Stimulated activated CD4-positive, alpha-beta T cell treated with anti-CD3 and anti-CD28 coated beads, Interleukin-2, amount 100 ng/mL, for 48 hours (primary cell): ENCODE data around the gene TIMM8B.
"Not testable (repeated sequence)": the region's sequence is repeated elsewhere in the genome, so short reads cannot be mapped to it uniquely, and the experiment has no call there.

Experiments used
- DNase-seq, 2 donors: peaks; one replicate each; pipeline ENCODE4 v3.0.0-alpha.2; 2020

The TIMM8B gene, protein sequence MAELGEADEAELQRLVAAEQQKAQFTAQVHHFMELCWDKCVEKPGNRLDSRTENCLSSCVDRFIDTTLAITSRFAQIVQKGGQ

GRCh38 chr11:112086422-112087191, at the start of gene TIMM8B, which contains the start of gene SDHD:
TSS of gene TIMM8B (minus strand) at chr11:112086756. CDS start at chr11:112086723, 33 bp downstream.
TSS of gene SDHD (plus strand) at chr11:112086873. CDS start at chr11:112086908, 35 bp downstream.
- peak; percentile 92 to 93 for DNase-seq

- no peak for DNase-seq
Observed at GRCh38 chr11:112134473-112134872, 47.9 kb upstream of the TIMM8B start.

DNA sequence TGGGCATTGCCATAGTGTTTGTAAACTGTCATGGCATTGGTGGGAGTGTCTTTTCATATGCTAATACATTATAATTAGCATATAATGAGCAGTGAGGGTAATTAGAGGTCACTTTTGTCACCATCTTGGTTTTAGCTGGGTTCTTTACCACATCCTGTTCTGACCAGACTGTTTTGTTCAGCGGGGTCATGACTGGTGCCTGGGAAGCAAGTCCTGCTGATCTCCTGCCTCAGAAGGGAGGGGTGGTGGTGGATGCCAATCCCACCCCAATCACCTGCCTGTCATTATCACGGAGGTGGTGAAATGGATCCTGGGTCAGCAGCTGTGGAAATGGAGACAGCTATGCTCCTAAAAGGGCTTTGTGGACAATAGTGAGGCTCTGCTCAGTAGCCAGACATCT, 46.2 kb upstream of the TIMM8B start:
- no peak for DNase-seq

DNA sequence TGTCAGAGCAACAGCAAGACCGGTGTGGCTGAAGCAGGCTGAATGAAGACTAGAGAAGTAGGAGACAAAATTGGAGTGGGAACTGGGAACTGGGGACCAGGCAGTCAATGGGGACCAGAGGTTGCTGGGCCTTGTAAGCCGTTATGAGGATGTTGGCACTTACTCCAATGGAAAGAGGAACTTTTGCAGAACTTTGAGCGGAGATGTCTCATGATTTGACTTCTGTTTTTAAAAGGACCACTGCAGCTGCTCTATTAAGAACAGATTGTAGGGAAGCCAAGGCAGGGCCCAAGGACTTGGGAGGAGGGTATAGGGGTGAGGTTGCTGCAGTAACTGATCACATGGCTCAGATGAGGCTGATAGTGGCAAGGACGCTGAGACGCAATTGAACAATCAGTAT, 43.1 kb upstream of the TIMM8B start:
- no peak for DNase-seq

DNA sequence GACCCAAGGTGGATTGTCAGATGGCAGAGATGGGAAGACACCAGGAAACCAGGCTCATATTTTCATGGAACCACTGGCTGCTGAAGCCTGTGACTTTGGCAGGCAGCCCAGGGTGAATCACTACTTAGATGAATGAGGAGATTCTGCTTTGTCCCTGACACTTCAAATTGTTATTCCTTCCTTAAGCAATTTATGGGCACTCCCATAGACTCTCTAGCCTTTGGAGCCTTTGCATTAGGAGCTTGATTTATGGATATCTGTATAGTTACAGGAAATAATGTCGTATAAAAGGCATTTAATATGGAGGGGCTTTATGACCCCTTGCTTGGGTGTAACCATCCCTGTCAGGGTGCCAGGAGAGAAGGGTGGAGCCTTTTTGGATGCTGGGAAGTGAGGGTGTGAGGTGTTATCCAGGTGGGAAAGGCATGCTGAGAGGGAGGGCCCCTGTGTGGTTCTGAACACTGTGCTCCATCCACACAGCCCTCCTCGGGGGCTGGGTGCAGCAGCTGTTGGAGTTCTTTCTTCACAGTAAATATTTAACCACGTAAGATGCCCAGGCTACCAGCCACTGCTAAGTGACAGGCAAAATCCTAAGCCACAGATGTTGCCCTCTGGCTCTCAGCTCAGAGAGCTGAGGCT, 42.0 kb upstream of the TIMM8B start:
- no peak for DNase-seq

DNA sequence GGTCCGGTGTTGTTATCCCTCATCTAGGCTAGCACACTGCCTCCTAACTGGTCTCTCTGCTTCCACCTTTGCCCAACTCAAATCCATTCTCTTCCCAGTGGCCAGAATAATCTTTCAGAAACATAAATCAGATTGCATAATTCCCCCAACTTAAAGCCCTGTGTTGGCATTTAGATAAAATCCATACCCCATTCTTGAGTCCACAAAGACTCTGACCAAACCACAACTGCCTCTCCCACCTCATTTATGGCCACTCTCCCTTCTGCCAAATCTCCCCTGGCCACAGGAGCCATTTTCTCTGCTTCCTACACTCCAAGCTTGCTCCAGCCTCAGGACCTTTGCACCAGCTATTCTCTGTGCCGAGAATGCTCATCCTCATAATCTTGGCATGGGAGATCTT, 40.5 kb upstream of the TIMM8B start:
- DNase-seq = no peak

- no peak for DNase-seq
Observed at GRCh38 chr11:112123129-112123528, 36.6 kb upstream of the TIMM8B start.

- no peak for DNase-seq
Observed at GRCh38 chr11:112121981-112122615, 35.5 kb upstream of the TIMM8B start.

DNA sequence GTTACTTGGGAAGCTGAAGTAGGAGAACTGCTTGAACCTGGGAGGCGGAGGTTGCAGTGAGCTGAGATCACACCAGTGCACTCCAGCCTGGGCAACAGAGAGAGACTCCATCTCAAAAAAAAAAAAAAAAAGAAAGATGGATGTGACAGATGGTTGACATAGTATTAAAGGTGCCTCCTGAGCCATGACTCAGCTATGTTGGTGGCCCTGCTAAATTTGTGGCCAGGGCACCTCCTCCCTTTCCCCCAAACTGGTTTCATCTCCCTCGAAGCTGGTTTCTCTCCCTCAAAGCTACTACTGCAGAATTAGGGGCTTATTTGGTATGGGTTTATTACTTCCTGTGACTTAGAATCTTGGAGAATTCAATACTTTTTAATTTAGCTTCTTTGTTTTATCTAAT, 31.6 kb upstream of the TIMM8B start:
- no peak for DNase-seq

DNA sequence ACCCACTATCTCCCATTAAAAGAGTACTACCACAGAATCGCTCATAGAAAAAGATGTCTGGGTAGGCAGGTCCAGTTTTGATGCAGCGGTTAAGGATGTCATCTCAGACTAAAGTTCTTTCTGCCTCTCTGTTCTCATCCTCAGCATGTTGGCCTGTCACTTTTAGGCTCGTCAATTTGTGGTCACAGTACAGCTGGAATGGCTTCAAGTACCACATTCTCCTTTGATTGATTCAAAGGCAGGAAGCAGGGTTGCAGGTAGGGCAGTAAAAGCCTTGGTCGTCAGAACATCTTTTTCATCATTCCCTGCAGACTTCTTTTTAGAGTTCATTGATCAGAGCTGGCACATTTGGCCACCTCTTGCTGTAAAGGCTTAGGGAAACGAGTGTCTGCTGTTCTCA, 28.8 kb upstream of the TIMM8B start:
- no peak for DNase-seq

DNA sequence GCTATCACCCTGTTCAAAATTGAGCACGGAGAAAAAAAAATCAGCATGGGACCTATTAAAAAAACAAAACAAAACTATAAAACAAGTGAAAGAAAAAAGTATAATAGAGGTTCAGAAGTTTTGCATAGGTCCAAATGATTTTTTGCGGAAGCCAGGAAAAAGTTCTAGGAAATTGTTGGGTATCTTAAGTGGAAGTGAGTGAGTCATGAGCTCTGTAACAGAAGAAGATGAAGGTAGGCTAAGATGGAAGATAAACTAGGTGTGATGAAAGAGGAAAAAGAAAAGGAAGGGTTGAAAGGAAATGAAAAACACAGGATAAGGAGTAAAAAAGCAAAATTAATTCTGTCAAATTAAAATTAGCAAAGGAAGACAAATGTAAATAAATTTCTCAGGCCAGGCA, 27.9 kb upstream of the TIMM8B start:
- no peak for DNase-seq

- DNase-seq = no peak
Observed at GRCh38 chr11:112113539-112114457, 27.2 kb upstream of the TIMM8B start.

GRCh38 chr11:112106070-112106469, 19.5 kb upstream of the TIMM8B start:
- DNase-seq = no peak

GRCh38 chr11:112103446-112103845, 16.9 kb upstream of the TIMM8B start:
- DNase-seq = no peak

GRCh38 chr11:112100462-112100861, 13.9 kb upstream of the TIMM8B start:
- DNase-seq = no peak

DNA sequence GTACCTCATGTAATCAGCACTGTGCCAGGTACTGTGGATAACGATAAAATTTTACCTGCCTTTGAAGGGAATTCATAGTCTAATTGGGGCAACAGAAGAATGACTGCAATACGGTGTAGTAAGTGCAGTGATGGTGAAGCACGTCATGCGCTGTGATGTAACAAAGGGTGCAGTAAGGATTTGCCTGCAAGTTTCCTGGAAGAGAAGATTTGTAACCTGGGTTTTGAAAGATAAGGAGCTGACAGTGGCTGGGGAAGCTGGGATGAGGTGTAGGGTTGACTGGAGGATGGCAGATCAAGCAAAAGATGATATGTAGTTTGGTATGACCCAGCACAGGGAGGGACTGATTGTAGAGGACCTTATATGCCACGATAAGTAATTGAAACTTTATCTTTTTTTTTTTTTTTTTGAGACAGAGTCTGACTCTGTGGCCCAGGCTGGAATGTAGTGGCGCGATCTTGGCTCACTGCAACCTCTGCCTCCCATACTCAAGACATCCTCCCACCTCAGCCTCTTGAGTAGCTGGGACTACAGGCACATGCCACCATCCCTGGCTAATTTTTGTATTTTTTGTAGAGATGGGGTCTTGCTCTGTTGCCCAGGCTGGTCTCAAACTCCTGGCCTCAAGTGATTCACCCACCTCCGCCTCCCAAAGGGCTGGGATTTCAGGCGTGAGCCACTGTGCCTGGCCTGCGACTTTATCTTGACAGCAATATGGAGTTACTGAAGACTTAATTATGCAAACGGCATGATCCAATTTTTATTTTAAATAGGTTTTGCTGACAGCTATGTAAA, 11.4 kb upstream of the TIMM8B start:
- DNase-seq = no peak

- DNase-seq = no peak
Observed at GRCh38 chr11:112096194-112096593, 9.6 kb upstream of the TIMM8B start.

DNA sequence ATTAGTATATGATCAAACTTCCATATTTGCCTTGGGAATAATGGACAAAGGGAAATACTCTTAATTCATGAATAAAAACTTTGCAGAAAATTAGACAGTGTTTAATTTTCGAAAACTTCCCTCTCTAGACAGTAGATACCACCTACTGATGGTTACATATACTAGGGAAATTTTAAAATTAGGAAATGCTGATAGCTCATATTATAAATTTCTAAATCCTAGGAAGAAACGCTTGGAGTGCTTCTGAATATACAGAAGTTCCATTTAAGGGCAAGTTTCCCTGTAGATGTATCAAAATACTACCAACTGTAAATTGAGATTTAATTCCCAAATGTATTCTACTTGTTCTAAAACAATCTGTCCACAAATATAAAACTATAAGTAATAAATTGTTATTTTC, 8.7 kb upstream of the TIMM8B start:
- DNase-seq = not testable (repeated sequence)

DNA sequence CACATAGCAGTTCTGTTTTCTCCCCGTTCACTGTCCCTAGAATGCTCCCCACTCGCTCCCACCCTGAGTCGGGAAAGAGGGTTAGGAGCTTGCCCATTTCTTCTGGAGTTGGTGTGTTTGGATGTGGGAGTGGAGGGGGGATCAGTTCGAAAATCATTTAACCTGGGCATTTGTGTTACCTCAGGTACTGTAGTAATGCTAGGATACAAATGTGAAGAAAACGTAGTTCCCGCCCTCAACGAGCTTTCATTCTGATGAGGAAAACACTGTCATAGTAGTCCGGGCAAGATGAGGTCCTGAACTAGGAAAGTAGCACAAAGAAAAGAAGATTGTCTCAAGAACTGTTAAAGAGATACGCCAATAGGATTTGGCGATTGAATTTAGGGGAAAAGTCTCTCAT, 656 bp upstream of the TIMM8B start:
- no peak for DNase-seq

DNA sequence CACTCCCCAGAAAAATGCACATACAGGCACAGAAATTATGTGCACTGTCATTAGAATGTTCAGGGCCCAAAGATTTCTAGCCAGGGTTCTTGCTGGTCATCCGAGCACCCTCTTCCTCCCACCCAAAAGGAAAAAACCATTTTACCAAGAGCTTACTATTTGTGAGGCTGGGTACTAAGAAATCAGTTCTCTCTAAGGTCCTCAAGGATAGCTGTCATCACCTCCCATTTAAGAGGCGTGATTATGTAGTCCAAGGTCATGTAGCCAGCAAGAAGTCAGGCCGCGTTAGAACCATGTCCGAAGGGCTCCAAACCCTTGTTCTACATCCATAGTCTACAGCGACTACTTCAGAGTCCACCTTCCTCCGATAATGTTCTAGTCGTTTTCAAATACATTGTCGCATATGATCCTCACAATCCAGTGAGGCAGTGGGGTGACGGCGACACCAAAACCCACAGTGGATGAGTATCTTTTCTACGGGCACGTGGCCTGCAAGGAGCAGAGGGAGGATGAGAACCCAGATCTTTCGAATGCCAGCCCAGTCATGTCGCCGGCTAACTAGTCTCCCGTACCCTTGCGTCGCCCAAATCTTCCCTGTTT, 634 bp downstream of the TIMM8B start:
- peak; percentile 23 to 30 for DNase-seq

DNA sequence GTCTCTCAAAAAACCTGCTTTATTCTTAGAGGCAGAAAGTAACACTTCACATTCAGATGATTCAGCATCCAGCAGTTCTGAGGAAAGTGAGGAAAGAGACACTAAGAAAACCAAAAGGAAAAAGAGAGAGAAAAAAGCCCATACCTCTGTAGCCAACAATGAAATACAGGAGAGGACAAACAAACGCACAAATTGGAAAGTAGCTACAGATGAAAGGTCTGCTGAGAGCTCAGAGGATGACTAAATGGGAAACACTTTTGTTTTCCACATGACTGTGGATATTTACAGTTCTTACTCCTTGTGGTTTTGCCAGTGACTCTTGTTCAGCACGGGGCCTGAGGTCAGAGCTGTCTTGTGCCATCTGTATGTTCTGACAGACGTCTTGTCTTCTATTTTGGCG, 3.8 kb downstream of the TIMM8B start:
- DNase-seq = peak in 1 of 2 donors; percentile 17
